ENCODE results near the gene REXO5. TPM values are rescaled to one million over a fixed set of nuclear protein-coding genes. Genes with fewer than 3 reads are reported as not detected.

The REXO5 gene
- total RNA-seq, 1 experiment from 2014 or later: 6.7 TPM

DNA sequence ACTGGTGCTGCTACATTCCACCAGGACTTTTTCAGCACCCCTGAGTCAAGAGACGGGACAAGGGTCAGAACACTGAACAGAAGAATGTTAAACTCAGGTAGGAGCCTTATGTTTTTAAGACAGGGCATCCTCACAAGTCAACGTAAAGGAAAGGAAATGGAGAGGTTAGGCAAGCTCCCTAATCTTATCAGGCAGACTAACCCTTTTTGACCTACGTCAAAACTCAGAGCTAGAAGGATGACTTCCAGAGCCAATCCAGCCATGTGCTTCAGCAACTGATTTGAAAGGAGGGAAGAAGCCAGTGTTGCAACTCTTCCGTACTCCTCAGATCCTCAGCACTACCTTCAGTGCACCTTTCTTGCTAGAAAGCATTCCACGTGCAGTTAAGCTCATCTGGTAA lies 46.8 kb downstream of the REXO5 start:
- Histone ChIP-seq H2BK5ac (ENCODE audit: insufficient read length, low read length) (no peak overlapping the region), H4K5ac (ENCODE audit: insufficient read length, low read depth, low read length) (no peak overlapping the region), H3K4me1 (ENCODE audit: insufficient read depth, low read length) (no peaks in the 10 kb centered on the region; the same call in 1 of the 2 replicates), H2BK12ac (ENCODE audit: insufficient read length, low read depth, low read length) (no peak overlapping the region), H2AK5ac (ENCODE audit: insufficient read length, low read length) (no peak overlapping the region), H3K14ac (ENCODE audit: insufficient read depth, low read length) (no peak overlapping the region), H3K79me2 (ENCODE audit: insufficient read depth, low read length) (no peaks in the 10 kb centered on the region), H3T11ph (ENCODE audit: low read length) (no peak overlapping the region), H2BK20ac (ENCODE audit: low read depth, low read length, poor library complexity, severe bottlenecking) (no peak overlapping the region), H2BK120ac (ENCODE audit: low read depth, low read length, poor library complexity, severe bottlenecking) (no peak overlapping the region), H3K79me1 (ENCODE audit: insufficient read depth, low read depth, low read length, poor library complexity, severe bottlenecking) (no peaks in the 10 kb centered on the region), H3K4me2 (ENCODE audit: insufficient read depth, insufficient read length, low read length) (no peak overlapping the region), H3K27ac (ENCODE audit: insufficient read length, low read depth, low read length) (no peak overlapping the region), H4K20me1 (ENCODE audit: control insufficient read depth, insufficient read depth, insufficient read length) (no peaks in the 10 kb centered on the region), H3K4ac (ENCODE audit: low read depth, low read length) (no peak overlapping the region), H3K9me3 (ENCODE audit: control insufficient read depth, low read depth, low read length) (no peaks in the 10 kb centered on the region), H3K27me3 (ENCODE audit: insufficient read depth, low read length) (no peaks in the 10 kb centered on the region; the same call in 1 of the 2 replicates), H4K91ac (ENCODE audit: insufficient read length, low read depth, low read length) (no peak overlapping the region), H3K23ac (ENCODE audit: insufficient read length, low read depth, low read length) (no peak overlapping the region), H4K8ac (replicated peaks; ENCODE audit: insufficient read length, low read depth, low read length) (no peak overlapping the region), H3K56ac (ENCODE audit: insufficient read length, low read depth, low read length) (no peak overlapping the region), H3K18ac (ENCODE audit: insufficient read length, low read depth, low read length) (no peak overlapping the region), H3K23me2 (ENCODE audit: insufficient read length, low read depth, low read length, poor library complexity, severe bottlenecking) (no peaks in the 10 kb centered on the region), H3K9ac (ENCODE audit: extremely low read depth, insufficient read length, low read length) (no peak overlapping the region), H2AFZ (ENCODE audit: low read length) (no peak overlapping the region), H2BK15ac (ENCODE audit: low read depth, low read length) (no peak overlapping the region)
- Mint-ChIP-seq H3K4me3 (no peak overlapping the region), H3K4me1 (peaks cover 12 to 14% of the 10 kb centered on the region in 2 experiments), H3K9me3 (no peaks in the 10 kb centered on the region), H3K36me3 (ENCODE audit: insufficient read depth in 1 of 3, low read depth in 3 of 3) (peaks cover 4 to 14% (median 6%) of the 10 kb centered on the region in 3 experiments; a peak in 3 of 7 replicates), H3K27me3 (ENCODE audit: low read depth) (no peaks in the 10 kb centered on the region), H3K27ac (no peak overlapping the region; a peak in 1 of 7 replicates)
- TF ChIP-seq CTCF (conservative IDR thresholded peaks at IDR 0.05): no peak
- no CpG with 5 or more reads among the region's 5 CpGs for WGBS (ENCODE audit: extremely low coverage, insufficient read length, low lambda C conversion rate)
- DNase-seq: no peak

Measured in H9 (cell line).